ENCODE results near the gene OCEL1.

GRCh38 chr19:17178291-17178690 lies 47.7 kb upstream of the OCEL1 start:
- TF ChIP-seq CTCF (IDR thresholded peaks at IDR 0.05; ENCODE audit: low read depth, low read length, poor library complexity, severe bottlenecking) (no peak), EZH2phosphoT487 (IDR thresholded peaks at IDR 0.05; ENCODE audit: borderline replicate concordance, low read length) (no peak)

Data from DOHH2 (cell line).